DMS53 (cell line): ENCODE data around the gene PDE4D.
A peak's percentile ranks its signal among the peaks of the same experiment; 100 is the strongest.
"Not testable (repeated sequence)": the region's sequence is repeated elsewhere in the genome, so short reads cannot be mapped to it uniquely, and the experiment has no call there.

Source experiments
- DNase-seq: peaks from one replicate; lab custom pipeline; 2025; lab: John Stamatoyannopoulos, UW

Gene PDE4D

DNA sequence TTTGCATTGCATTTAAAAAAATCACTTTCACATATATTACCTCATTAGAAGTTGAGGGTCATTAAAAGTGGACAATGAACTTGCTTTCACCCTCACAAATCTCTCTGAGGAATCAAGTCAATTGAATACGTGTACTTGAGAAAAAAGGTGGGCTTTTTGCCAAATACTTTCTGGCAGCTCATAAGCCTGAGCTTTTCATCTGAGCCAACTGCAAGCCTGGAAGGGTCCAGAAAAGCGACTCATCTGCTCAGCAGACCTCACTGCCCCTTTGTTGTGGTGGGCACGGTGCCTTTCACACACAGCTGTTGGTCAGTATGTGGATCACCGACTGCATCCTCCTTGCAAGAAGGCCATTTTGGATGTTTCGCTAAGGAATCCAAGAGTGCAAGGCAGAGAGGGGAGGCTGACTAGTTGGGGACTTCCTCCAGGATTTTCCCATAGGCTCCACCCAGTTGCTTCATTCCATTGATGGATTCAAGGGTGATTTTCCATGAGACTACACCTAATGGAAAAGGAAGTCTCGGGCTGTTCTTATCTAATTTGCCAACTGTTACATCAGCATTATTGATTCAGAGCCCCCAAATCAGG is 564.7 kb downstream of the PDE4D start:
- DNase-seq = no peak

DNA sequence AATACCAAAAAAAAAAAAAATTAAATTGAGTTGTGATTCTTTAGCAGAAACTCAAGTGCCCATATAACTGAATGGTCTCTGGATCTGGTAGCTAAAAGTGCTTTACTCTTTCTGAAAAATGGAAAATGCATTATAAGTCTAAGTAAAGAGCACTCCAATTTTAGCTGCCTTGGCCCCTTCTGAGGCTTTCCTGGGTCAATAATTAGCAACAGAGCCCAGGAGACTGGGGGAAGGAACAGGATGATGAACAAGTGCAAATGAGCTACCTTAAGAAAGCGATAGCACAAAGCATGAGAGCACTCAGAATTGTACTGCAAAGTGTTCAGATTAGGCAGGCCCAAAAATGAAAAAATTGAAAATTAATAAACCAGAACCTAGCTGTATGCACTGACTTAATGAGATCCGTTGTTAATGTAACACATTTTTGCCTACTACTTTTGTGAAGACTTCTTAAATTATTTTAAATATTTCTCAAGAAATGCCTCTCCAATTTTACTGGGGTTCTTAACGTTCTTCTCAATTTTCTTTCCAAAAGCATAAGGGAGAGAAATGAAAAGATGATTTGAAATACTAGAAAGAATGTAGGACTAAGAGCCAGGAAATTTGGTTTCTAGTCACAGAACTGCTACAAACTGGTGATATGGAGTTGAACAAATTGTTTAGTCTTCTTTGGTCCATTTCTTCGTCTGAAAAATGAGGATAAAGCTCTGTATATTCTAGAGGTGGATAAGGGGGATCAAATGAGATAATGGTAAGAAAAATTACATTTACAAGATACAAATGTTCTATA is 566.1 kb downstream of the PDE4D start:
- no peak for DNase-seq

DNA sequence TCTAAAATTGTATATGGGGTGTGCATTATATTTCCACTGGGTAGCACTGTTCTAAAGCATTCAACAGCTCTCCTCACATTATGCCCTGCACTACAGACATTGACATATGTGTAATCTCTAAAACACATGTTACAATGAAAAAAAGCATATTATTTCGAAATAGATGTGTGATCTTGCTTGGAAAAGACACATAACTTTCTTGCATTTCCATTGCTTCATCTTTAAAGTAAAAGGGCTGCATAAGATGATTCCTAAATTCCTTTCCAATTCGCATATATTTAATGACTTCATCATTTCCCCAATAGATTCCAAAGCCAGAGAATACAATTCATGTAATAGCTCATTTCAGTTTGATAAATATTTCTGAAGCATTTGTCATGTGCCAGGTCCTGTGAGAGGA is 566.9 kb downstream of the PDE4D start:
- DNase-seq = no peak

DNA sequence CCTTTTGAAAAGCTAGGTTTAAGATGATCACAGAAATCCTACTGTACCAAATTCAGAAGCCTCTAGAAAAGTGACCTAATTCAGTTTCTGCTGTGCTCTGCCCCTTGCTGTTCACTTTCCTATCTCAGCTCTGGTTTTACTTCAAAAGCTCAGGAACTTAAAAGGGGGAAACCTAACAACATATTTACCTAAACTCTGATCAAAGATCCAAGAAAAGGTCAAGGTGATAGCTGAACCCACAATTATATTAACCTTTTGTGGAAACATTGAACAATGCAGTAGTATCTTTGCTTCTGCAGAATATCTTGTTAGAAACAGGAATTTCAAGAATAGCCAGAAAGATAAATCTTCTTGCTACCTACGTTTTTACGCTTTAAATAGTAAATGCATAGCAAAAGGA is 568.5 kb downstream of the PDE4D start:
- no peak for DNase-seq

DNA sequence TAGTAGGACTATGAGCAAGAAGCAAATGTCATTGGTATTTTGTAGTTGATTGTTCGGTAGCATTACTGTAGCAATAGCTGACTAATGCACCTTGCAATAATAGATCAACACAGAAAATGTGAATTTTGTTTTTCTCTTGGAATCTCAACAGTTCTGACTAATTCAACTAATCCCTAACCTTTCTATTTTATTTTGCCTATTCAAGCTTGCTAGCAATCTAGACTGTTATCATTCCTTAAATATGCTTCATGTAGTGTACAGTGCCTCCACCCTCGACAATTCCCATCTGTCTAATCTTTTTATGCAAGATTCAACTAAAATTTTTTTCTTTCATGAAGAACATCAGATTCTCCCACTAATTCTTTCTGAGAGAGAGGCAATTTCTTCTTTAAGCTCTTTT is 570.6 kb downstream of the PDE4D start:
- DNase-seq = no peak

DNA sequence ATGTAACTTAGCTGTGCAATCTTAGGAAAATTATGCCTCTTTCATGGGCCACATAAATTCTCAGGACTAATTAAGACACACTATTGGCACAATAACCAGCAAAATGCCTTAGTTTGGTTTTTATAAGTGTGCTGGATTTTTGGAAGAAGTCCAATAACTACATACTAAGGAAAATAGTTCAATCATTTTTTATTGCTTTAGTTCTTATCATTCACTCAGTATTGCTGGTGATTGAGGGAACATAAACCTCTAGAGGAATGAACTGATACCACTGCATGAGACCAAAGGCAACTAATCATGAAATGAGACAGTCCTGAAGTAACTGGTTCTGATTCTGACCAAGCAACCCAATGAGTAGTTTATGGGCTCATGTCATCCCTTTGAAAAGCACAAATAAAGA is 571.5 kb downstream of the PDE4D start:
- no peak for DNase-seq

DNA sequence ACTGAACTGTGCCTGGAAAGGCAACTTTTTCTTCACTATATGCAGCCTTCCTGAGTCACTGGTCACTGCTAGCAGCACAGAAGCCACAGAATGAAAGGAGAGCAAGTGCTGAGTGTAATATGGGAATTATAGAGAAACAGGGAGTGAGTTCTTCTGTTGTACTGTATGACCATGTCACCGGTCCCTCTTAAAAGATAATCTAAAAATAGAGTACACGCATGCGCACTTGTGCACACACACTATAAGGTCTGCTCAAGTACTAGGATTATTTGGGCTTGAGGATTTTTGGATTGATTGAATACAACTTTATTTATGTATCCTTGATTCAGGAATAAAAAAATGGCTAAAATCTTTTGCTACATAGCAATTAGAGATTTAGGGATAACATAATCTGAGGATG is 571.9 kb downstream of the PDE4D start:
- DNase-seq = no peak

DNA sequence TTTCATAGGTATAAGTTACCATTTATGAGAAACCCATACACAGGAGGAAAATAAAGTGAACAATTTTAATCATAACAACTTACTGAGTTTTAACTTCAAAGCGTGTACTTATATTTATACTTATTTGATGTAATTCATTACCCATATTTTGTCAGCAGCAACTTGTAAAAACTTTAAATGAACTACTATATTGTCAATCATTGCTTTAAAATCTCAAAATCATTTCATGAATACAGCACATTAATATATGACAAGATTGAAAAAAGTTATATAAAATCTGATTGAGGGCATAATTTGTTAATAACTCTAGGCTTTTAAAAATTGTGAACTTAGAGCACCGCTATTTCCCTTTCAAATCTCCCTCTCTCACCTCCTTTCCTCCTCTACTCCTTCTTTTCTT is 573.1 kb downstream of the PDE4D start:
- no peak for DNase-seq

DNA sequence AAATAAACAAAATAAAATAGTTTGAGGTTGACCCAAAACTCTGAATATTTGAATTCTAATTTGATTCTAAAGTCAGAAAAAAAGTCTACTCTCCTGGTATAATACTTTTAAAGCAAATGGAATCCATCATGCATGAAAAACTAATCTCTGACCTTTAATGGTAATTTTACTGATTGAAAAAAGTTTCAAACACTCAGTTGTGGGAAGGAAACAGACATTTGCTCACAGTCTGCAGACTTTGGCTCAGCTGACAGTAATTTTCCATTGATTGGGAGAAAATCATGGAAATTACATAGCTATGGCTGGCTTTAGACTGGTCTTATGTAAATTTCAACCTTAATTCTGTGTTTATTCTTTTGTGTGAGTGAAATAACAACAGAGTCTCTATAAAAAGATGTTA is 574.3 kb downstream of the PDE4D start:
- no peak for DNase-seq

DNA sequence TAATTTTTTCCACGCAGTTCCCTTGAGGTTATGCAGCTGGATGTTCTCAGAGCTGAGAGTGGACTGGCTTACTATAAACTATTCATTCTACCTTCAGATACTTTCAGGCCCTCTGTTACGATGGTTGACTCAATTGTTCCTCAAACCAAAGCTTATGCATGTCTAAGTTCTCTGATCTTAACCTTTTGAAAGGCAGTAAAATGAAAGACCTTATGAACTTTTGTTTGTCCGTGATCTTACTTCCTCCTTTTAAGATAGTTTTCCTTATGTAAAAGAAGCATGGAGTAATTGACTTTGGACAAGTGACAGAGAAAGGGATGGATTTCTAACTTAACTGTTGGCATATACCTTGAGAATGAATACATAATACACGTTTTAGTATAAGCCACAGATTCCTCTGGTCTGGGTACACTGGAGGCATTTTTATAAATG is 575.7 kb downstream of the PDE4D start:
- no peak for DNase-seq

DNA sequence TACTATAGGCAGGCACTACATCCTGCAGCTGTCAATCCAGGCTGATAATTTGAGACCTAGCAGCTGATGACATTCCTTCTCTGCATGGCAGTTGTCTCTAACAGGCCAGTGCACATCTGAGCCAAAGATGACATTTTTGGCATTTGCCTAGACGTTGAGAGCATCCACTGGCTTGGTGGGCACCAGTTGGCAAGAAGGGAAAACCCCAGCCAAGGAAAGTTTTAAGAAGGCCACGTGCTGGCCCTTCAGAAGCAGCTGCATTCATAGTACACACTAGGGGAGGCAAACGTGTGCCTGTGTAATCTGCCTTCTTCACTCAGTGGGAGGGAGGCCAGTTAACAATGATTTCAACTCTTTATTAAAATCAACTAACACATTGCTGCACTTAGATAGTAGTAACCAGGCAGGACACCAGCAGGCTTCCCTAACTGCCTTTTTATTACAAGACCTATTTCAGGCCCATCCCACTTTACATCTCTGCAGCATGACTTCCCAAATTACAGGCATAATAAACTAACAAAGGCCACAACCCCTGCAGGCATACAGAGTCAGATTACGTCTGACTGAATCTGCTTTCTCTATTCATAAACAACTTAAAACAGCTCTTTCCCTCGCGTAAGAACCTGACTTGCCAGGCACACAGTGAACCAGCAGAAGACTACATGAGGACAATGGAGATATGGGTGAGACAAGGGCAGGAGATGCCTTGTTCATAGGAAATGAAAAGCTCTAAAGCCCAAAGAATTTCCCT is 576.3 kb downstream of the PDE4D start:
- DNase-seq = no peak

DNA sequence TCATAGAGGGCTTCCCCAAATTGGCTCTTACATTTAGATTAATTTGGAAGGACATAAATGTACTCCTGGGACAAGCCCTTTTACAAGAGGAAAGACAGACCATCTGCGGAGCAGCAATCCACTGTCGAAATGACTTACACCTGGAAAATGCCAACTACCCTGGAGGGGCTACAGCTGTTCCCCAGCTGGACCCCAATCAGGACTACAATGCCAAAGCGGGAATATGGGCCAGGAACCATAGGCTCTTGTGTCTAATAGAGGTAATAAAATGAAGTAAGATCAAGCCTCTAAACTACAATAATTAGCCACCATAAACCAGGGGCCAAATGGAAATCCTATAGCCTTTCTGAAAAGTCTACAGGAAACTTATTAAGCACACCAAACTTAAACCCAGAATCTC is 581.3 kb downstream of the PDE4D start:
- no peak for DNase-seq

DNA sequence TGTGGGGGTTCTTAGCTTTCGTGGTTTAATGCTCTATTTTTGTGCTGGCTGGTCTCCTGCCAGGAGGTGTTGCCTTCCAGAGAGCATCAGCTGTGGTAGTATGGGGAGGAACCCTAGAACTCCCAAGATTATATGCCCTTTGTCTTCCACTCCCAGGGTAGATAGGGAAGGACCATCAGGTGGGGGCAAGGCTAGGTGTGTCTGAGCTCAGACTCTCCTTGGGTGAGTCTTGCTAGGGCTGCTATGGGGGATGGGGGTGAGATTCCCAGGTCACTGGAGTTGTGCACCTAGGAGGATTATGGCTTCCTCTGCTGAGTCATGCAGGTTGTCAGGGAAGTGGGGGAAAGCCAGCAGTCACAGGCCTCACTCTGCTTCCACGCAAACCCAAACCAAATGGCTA is 584.8 kb downstream of the PDE4D start:
- DNase-seq = not testable (repeated sequence)

DNA sequence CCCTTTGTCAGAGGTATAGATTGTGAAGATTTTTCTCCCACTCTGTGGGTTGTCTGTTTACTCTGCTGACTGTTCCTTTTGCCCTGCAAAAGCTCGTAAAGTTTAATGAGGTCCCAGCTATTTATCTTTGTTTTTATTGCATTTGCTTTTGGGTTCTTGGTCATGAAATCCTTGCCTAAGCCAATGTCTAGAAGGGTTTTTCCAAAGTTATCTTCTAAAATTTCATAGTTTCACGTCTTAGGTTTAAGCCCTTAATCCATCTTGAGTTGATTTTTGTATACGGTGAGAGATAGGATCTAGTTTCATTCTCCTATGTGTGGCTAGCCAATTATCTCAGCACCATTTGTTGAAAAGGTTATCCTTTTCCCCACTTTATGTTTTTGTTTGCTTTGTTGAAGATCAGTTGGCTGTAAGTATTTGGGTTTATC is 590.2 kb downstream of the PDE4D start:
- DNase-seq = not testable (repeated sequence)

DNA sequence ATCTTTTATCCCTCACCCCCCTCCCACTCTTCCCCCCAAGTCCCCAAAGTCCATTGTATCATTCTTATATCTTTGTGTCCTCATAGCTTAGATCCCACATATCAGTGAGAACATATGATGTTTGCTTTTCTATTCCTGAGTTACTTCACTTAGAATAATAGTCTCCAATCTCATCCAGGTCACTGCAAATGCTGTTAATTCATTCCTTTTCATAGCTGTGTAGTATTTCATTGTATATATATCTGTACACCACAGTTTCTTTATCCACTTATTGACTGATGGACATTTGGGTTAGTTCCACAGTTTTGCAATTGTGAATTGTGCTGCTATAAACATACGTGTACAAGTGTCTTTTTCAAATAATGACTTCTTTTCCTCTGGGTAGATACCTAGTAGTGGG is 591.0 kb downstream of the PDE4D start:
- not testable (repeated sequence) for DNase-seq

DNA sequence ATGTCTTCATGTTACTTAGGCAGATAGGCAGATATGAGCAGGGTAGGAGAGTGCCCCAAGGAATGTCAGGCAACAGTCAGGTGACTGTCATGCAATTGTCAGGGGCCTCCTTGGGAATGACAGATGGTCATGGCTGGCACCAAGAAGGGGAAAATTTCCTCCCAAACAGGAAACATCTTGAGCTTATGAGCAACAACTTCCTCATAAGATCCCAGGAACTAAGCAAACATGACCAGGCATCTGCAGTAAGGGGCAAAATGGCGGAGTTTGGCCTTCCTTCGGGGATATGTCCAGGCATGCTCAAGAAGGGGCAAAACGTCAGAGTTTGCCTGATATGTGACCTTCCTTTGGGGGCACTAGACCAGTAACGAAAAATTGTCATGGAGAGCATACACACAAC is 591.8 kb downstream of the PDE4D start:
- DNase-seq = no peak

DNA sequence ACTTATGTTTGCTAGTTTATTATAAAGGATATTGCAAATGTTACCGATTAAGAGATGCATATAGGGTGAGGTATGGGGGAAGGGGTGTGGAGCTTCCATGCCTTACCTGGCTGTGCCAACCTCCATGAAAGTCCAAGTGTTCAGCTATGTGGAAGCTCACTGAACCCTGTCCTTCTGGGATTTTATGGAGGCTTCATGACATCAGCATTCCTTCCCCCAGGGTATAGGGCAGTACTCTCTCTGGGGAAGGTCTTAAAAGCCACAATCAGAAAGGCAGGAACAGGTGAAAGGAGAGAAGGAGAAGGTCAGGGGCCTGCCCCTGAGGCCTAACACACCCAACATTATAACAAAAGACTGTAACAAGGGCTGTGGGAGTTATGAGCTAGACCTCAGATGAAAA is 592.6 kb downstream of the PDE4D start:
- peak; percentile 7 for DNase-seq

DNA sequence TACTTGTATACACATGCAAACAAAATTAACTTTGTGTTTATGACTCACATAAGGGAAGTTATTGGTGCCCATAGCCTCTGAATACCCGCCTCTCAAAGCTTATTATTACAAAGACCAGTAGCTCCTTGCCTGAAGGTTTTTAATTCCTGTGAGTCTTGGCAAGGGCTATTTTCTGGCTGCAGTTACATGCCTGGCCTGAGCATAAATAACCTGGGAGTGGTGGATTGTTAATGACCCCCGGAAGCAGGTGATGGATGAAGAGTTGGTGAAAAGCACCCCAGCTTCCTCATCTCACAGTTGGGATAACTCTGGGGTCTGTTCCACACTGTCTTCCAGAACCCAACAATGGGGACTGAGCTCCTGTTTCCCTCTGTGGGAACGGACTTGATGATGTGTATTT is 594.5 kb downstream of the PDE4D start:
- no peak for DNase-seq

DNA sequence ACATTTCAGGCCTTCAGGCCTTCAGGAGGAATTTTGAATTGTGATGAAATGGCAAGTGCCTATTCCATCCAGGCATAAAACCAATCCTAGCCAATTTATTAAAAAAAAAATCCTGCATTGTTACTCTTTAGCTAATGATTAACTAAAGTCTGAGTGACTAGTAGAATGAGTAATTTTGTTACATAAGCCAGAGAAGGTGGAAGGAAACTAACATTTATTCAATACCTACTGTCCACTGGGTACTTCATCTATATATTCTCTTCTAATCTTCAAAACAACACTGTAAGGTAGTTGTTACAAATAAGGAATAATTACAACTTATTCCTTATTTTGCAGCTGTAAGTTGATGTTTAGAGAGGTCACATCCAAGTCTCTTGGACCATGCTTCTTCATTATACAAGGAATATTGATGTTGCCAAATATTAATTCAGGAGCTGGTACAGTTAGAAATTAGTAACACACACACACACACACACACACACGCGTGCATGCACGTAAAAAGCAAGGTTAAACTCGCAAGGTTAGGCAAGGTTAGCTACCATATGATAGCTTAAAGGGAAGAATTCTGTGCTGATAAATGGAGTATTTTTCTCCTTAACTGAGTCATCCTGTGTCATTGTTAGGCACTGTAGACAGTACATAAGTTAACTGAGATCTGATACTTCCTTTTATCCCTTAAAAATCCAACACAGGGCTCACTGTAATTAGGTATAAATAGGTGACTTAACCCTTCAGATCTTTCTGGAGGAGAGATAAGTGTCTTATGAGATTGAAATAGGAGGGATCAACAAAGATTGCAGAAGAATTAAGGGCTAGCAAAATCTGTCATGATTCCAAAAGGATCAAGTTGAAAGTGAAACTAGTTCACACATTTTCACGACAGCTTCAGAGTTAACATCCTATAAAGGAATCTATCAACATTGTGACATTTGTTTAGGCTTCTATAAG is 596.9 kb downstream of the PDE4D start:
- peak; percentile 85 for DNase-seq

DNA sequence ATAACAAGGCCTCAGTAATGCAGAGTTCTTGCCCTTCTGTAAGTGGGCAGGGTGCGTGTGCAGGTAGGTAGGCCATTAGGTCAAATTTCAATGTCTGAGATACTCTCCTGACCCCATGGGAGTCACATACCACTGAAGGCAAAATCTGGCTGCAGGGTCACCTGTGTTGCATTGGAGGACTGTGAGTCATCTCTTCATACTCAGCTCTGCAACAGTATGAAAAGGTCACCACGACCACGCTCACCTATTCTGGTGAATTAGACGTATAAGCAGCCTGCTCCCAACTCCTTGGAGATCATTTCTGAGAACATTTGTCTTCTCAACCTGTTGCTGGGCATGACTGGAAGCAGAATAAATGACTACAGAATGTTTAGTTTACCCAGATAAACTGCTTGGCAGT is 599.8 kb downstream of the PDE4D start:
- DNase-seq = peak; percentile 45

DNA sequence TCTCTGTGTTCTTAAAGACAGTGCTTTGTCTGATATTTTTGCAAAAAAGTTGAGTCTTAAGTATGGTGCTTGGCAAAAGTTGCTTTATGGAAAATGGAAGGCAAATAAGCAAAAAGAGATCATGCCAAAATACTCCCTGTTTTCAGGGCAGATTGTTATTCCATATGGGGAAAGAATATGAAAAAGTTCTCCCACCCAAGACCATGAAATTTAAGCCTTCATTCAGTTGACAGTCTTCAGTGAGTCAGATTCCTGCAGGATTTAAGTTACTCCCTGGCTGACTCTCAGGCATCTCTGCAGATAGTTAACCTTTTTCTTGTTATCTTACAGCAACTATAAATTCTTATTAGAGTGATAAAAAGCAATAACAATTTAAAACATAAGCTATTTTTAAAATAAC is 601.6 kb downstream of the PDE4D start:
- no peak for DNase-seq

DNA sequence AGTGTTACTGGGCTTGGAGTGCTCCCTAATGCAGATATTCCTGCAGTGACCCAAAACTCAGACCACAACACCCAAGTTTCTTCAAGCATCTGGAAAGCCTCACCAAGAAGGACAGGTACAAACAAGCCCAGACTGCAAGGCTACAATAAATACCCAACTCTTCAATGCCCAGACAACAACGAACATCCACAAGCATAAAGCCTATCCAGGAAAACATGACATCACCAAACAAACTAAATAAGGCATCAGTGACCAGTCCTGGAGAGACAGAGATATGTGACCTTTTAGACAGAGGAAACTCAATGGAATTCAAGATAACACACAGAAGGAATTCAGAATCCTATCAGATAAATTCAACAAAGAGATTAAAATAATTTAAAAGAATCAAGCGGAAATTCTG is 605.6 kb downstream of the PDE4D start:
- no peak for DNase-seq
